Neuron (in vitro differentiated cells): ENCODE measurements around the gene ESPN.
A peak's percentile ranks its signal among the peaks of the same experiment; 100 is the strongest.
"Not testable (repeated sequence)": the region's sequence is repeated elsewhere in the genome, so short reads cannot be mapped to it uniquely, and the experiment has no call there.

ENCODE experiments used
- H2AFZ ChIP-seq: one replicate; pipeline ENCODE4 v1.6.1; 2013; ENCODE audit warnings: low read depth, mild to moderate bottlenecking, inconsistent platforms, low read length, moderate library complexity
- H3K27me3 ChIP-seq: one replicate; pipeline ENCODE4 v1.6.1; 2013; ENCODE audit warnings: low read length; ENCODE audit not compliant: insufficient read depth
- H3K36me3 ChIP-seq: one replicate; pipeline ENCODE4 v1.6.1; 2013; ENCODE audit warnings: low read length; ENCODE audit not compliant: insufficient read depth
- H3K4me1 ChIP-seq: one replicate; pipeline ENCODE4 v1.6.1; 2013; ENCODE audit warnings: low read length; ENCODE audit not compliant: insufficient read depth
- H3K4me3 ChIP-seq: 2 replicates; pipeline ENCODE4 v1.5.1; 2013; ENCODE audit warnings: mild to moderate bottlenecking, low read length, moderate library complexity
- H3K9me3 ChIP-seq: one replicate; pipeline ENCODE4 v1.6.1; 2013; ENCODE audit warnings: low read length

Gene ESPN

GRCh38 chr1:6440198-6441126, 15.9 kb downstream of the ESPN start:
- H3K4me3 ChIP-seq, result no peak overlapping the region
- H3K9me3 ChIP-seq, result no peaks in the 10 kb centered on the region
- H2AFZ ChIP-seq, result no peak overlapping the region
- no peaks in the 10 kb centered on the region for H3K36me3 ChIP-seq
- peaks cover 11% of the 10 kb centered on the region for H3K27me3 ChIP-seq
- peaks cover 17% of the 10 kb centered on the region for H3K4me1 ChIP-seq

GRCh38 chr1:6441586-6441985, 17.0 kb downstream of the ESPN start:
- Histone ChIP-seq H2AFZ (no peak overlapping the region), H3K27me3 (peaks cover 11% of the 10 kb centered on the region), H3K4me1 (peaks cover 23% of the 10 kb centered on the region), H3K4me3 (no peak overlapping the region), H3K36me3 (no peaks in the 10 kb centered on the region), H3K9me3 (no peaks in the 10 kb centered on the region)

- Histone ChIP-seq H3K36me3 (no peaks in the 10 kb centered on the region), H3K4me1 (peaks cover 21% of the 10 kb centered on the region), H3K9me3 (no peaks in the 10 kb centered on the region), H3K4me3 (no peak overlapping the region), H2AFZ (no peak overlapping the region), H3K27me3 (peaks cover 13% of the 10 kb centered on the region)
Measured at GRCh38 chr1:6443339-6444115, 19.0 kb downstream of the ESPN start.

GRCh38 chr1:6444377-6444776, 19.8 kb downstream of the ESPN start:
- H3K4me3 ChIP-seq, result no peak overlapping the region
- H3K36me3 ChIP-seq, result no peaks in the 10 kb centered on the region
- H3K27me3 ChIP-seq, result peaks cover 20% of the 10 kb centered on the region
- H3K4me1 ChIP-seq, result peaks cover 21% of the 10 kb centered on the region
- H3K9me3 ChIP-seq, result no peaks in the 10 kb centered on the region
- no peak overlapping the region for H2AFZ ChIP-seq

- peaks cover 29% of the 10 kb centered on the region for H3K4me1 ChIP-seq
- no peaks in the 10 kb centered on the region for H3K9me3 ChIP-seq
- no peaks in the 10 kb centered on the region for H3K36me3 ChIP-seq
- no peak overlapping the region for H3K4me3 ChIP-seq
- H2AFZ ChIP-seq, result no peak overlapping the region
- peaks cover 26% of the 10 kb centered on the region for H3K27me3 ChIP-seq
Measured at GRCh38 chr1:6445062-6445763, 20.6 kb downstream of the ESPN start.

GRCh38 chr1:6445929-6446328, 21.4 kb downstream of the ESPN start:
- not testable (repeated sequence) for H3K36me3 ChIP-seq, H3K9me3 ChIP-seq, H2AFZ ChIP-seq, H3K4me3 ChIP-seq
- Histone ChIP-seq H3K27me3 (peaks cover 27% of the 10 kb centered on the region), H3K4me1 (peaks cover 33% of the 10 kb centered on the region)

GRCh38 chr1:6446665-6447015, 22.1 kb downstream of the ESPN start:
- Histone ChIP-seq H2AFZ (peak overlapping the region; percentile 51), H3K27me3 (peaks cover 23% of the 10 kb centered on the region), H3K36me3 (no peaks in the 10 kb centered on the region), H3K4me1 (peaks cover 33% of the 10 kb centered on the region), H3K4me3 (peak overlapping the region; percentile 19), H3K9me3 (no peaks in the 10 kb centered on the region)

- H3K4me3 ChIP-seq, result peak overlapping the region; percentile 19
Measured at GRCh38 chr1:6447016-6447817, 22.6 kb downstream of the ESPN start.

GRCh38 chr1:6447818-6448748, 23.5 kb downstream of the ESPN start:
- H2AFZ ChIP-seq, result no peak overlapping the region
- no peaks in the 10 kb centered on the region for H3K36me3 ChIP-seq
- H3K4me3 ChIP-seq, result no peak overlapping the region
- peaks cover 19% of the 10 kb centered on the region for H3K27me3 ChIP-seq
- H3K4me1 ChIP-seq, result peaks cover 33% of the 10 kb centered on the region
- H3K9me3 ChIP-seq, result no peaks in the 10 kb centered on the region

More at GRCh38 chr1:6447016-6447817, 22.6 kb downstream of the ESPN start:
- peaks cover 19% of the 10 kb centered on the region for H3K27me3 ChIP-seq
- no peaks in the 10 kb centered on the region for H3K36me3 ChIP-seq
- peaks cover 33% of the 10 kb centered on the region for H3K4me1 ChIP-seq
- H3K9me3 ChIP-seq, result no peaks in the 10 kb centered on the region
- H2AFZ ChIP-seq, result peak overlapping the region; percentile 51

GRCh38 chr1:6448749-6449631, 24.4 kb downstream of the ESPN start:
- Histone ChIP-seq H3K4me1 (peaks cover 33% of the 10 kb centered on the region), H3K27me3 (peaks cover 17% of the 10 kb centered on the region), H2AFZ (no peak overlapping the region), H3K4me3 (no peak overlapping the region), H3K36me3 (no peaks in the 10 kb centered on the region), H3K9me3 (no peaks in the 10 kb centered on the region)

- H3K27me3 ChIP-seq, result peaks cover 17% of the 10 kb centered on the region
- H3K4me1 ChIP-seq, result peaks cover 33% of the 10 kb centered on the region
- H3K9me3 ChIP-seq, result no peaks in the 10 kb centered on the region
- H2AFZ ChIP-seq, result no peak overlapping the region
- H3K4me3 ChIP-seq, result no peak overlapping the region
- H3K36me3 ChIP-seq, result no peaks in the 10 kb centered on the region
Measured at GRCh38 chr1:6450005-6450450, 25.5 kb downstream of the ESPN start.
